ENCODE measurements around the gene TUBA8.

DNA sequence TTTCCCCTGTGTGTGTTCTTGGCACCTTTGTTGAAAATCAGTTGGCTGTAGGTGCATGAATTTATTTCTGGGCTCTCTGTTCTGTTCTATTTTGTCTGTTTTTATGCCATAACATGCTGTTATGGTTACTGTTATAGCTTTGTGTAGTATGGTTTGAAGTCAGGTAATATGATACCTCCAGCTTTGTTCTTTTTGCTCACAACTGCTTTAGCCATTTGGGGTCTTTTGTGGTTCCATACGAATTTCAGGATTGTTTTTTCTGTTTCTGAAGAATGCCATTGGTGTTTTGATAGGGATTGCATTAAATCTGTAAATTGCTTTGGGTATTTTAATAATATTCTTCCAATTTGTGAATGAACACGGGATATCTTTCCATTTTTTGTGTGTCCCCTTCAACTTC is 28.1 kb upstream of the TUBA8 start:
- TF ChIP-seq, protein P1, sequence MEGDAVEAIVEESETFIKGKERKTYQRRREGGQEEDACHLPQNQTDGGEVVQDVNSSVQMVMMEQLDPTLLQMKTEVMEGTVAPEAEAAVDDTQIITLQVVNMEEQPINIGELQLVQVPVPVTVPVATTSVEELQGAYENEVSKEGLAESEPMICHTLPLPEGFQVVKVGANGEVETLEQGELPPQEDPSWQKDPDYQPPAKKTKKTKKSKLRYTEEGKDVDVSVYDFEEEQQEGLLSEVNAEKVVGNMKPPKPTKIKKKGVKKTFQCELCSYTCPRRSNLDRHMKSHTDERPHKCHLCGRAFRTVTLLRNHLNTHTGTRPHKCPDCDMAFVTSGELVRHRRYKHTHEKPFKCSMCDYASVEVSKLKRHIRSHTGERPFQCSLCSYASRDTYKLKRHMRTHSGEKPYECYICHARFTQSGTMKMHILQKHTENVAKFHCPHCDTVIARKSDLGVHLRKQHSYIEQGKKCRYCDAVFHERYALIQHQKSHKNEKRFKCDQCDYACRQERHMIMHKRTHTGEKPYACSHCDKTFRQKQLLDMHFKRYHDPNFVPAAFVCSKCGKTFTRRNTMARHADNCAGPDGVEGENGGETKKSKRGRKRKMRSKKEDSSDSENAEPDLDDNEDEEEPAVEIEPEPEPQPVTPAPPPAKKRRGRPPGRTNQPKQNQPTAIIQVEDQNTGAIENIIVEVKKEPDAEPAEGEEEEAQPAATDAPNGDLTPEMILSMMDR (IDR thresholded peaks at IDR 0.05), result no peak
- no peak for TF ChIP-seq POLR2A (IDR thresholded peaks at IDR 0.05)

Measured in thyroid gland (tissue), 4 donors.